Measurements from ENCODE around the gene ARSK. TPM values are rescaled to one million over a fixed set of nuclear protein-coding genes. Genes with fewer than 3 reads are reported as not detected.

The ARSK gene
- total RNA-seq, 4 donors from 2014 or later, result 2.0 to 4.9 (median 3.6) TPM

DNA sequence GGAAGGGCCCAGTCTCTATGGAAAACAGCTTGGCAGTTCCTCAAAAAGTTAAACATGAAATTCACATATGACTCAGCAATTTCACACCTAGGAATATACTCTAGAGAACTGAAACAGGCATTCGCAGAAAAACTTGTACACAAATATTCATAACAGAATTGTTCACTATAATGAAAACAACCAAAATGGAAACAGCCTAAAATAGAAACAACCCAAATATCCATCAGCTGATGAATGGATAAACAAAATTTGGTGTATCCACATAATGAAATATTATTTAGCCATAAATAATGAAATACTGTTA lies 60.2 kb downstream of the ARSK start:
- intact Hi-C loops (cut with DNase I), result no loop called here
- WGBS, 2 donors, result 60 to 82% methylated on average over 1 of the region's 1 CpG
- H3K4me1 ChIP-seq, result peaks cover 7 to 10% (median 9%) of the 10 kb centered on the region in 3 donors
- H3K27me3 ChIP-seq, result peaks cover 0 to 17% (median 0%) of the 10 kb centered on the region in 4 donors
- H3K36me3 ChIP-seq, result no peaks in the 10 kb centered on the region
- no peak overlapping the region for H3K27ac ChIP-seq
- TF ChIP-seq, protein P1, sequence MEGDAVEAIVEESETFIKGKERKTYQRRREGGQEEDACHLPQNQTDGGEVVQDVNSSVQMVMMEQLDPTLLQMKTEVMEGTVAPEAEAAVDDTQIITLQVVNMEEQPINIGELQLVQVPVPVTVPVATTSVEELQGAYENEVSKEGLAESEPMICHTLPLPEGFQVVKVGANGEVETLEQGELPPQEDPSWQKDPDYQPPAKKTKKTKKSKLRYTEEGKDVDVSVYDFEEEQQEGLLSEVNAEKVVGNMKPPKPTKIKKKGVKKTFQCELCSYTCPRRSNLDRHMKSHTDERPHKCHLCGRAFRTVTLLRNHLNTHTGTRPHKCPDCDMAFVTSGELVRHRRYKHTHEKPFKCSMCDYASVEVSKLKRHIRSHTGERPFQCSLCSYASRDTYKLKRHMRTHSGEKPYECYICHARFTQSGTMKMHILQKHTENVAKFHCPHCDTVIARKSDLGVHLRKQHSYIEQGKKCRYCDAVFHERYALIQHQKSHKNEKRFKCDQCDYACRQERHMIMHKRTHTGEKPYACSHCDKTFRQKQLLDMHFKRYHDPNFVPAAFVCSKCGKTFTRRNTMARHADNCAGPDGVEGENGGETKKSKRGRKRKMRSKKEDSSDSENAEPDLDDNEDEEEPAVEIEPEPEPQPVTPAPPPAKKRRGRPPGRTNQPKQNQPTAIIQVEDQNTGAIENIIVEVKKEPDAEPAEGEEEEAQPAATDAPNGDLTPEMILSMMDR (IDR thresholded peaks at IDR 0.05), result no peak
- TF ChIP-seq POLR2A (IDR thresholded peaks at IDR 0.05), result no peak
- H3K9me3 ChIP-seq, result no peaks in the 10 kb centered on the region
- no peak for DNase-seq
- no peak overlapping the region for H3K4me3 ChIP-seq

DNA sequence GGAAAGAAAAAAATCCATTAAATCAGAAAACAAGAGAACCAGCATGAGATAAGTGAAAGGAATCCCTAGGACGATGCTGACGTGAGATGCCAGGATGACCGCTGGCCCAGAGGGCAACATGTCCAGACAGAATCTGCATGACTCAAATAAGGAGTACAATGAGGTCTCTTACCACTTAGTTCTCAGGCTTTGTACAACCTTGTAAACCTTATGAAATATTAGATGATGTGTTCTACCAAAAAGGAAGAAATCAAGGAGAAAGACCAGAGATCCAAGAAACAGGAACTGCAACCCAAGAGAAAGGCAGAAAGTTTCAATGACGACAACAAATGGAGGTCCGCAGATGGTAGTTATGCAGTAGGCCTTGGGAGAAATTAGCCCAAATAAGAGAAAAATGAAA lies 62.2 kb downstream of the ARSK start:
- no peaks in the 10 kb centered on the region for H3K9me3 ChIP-seq
- intact Hi-C loops (cut with DNase I), result no loop called here
- peaks cover 11 to 30% (median 19%) of the 10 kb centered on the region in 3 donors for H3K4me1 ChIP-seq
- H3K4me3 ChIP-seq, result no peak overlapping the region
- H3K27me3 ChIP-seq, result peaks cover 0 to 31% (median 0%) of the 10 kb centered on the region in 4 donors
- no peak overlapping the region for H3K27ac ChIP-seq
- TF ChIP-seq, protein P1 (IDR thresholded peaks at IDR 0.05), result no peak
- TF ChIP-seq POLR2A (IDR thresholded peaks at IDR 0.05), result no peak
- no peak for DNase-seq
- no peaks in the 10 kb centered on the region for H3K36me3 ChIP-seq
- 58 to 68% methylated on average over 5 of the region's 5 CpGs for WGBS, 2 donors

DNA sequence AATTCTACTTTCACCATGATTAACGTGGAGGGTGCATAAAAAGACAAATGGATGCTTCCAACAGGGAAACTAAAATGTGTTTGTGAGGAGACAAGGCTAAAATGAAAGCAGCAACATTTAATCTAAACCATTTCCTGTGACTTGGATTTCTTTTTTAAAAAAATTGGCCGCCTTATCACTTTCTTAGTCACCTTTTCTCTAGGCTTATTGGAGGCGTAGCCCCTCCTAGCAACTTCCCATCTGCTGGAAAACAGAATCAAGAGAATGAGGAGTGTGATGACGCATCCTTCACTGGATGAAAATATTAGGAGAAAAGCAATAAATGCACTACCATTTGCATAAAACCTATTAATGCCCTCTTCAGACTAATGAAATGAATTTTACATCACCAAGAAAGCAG lies 64.2 kb downstream of the ARSK start:
- intact Hi-C loops (cut with DNase I), result no loop called here
- no peak overlapping the region for H3K27ac ChIP-seq
- H3K4me3 ChIP-seq, result peak overlapping the region in 1 of 4 donors; percentile 79
- no peak for DNase-seq
- no peaks in the 10 kb centered on the region for H3K9me3 ChIP-seq
- WGBS, 2 donors, result 71 to 86% methylated on average over 4 of the region's 4 CpGs
- peaks cover 0 to 31% (median 0%) of the 10 kb centered on the region in 4 donors for H3K27me3 ChIP-seq
- H3K4me1 ChIP-seq, result peaks cover 11 to 31% (median 19%) of the 10 kb centered on the region in 3 donors
- no peaks in the 10 kb centered on the region for H3K36me3 ChIP-seq
- TF ChIP-seq, protein P1 (IDR thresholded peaks at IDR 0.05), result no peak
- no peak for TF ChIP-seq POLR2A (IDR thresholded peaks at IDR 0.05)

DNA sequence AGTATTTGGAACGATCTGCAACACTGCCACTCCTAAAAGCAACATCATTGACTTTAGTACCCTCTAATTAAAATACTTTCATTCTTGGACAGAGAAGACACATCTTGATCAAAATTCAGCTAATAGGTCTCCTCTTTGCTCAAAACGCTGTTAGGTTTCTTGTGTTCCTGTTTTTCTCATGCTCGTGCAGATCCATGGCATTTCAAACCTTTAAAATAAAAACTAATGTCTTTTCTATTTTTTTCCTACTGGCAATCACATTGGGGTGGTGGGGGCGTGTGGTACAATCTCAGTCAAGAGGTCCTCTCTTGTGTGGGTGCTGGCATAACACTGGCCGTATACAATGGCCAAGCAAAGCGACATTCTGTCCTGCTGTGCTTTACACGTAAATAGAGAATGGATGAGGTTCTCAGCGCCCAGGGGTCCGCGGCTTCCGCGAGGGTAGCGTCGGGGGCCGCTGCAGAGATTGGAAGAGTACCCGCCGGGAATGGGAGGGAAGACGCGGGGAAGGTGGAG lies 64.7 kb downstream of the ARSK start:
- H3K4me1 ChIP-seq, result peaks cover 11 to 31% (median 19%) of the 10 kb centered on the region in 3 donors
- H3K4me3 ChIP-seq, result peak overlapping the region; percentile 47 to 79 (median 58)
- no peaks in the 10 kb centered on the region for H3K36me3 ChIP-seq
- no peak for DNase-seq
- H3K27me3 ChIP-seq, result peaks cover 0 to 31% (median 0%) of the 10 kb centered on the region in 4 donors
- no peaks in the 10 kb centered on the region for H3K9me3 ChIP-seq
- 15 to 27% methylated on average over 18 to 19 of the region's 19 CpGs for whole genome bisulfite sequencing, 2 donors
- intact Hi-C loops (cut with DNase I), result no loop called here
- TF ChIP-seq, protein P1 (IDR thresholded peaks at IDR 0.05), result no peak
- no peak for TF ChIP-seq POLR2A (IDR thresholded peaks at IDR 0.05)
- no peak overlapping the region for H3K27ac ChIP-seq

DNA sequence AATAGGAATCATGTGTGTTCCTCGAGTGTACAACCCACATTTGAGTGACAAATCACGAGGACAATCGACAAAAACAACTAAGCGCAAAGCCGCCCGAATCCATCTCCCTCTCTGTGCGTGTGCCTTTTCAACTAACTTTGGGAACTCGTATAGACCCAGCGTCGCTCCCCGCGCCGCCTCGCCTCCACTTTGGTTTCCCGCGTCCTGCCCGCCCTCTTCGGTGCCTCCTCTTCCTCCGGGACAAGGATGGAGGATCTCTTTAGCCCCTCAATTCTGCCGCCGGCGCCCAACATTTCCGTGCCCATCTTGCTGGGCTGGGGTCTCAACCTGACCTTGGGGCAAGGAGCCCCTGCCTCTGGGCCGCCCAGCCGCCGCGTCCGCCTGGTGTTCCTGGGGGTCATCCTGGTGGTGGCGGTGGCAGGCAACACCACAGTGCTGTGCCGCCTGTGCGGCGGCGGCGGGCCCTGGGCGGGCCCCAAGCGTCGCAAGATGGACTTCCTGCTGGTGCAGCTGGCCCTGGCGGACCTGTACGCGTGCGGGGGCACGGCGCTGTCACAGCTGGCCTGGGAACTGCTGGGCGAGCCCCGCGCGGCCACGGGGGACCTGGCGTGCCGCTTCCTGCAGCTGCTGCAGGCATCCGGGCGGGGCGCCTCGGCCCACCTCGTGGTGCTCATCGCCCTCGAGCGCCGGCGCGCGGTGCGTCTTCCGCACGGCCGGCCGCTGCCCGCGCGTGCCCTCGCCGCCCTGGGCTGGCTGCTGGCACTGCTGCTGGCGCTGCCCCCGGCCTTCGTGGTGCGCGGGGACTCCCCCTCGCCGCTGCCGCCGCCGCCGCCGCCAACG lies 65.3 kb downstream of the ARSK start, which contains the start of gene GPR150:
Gene GPR150 (plus strand): TSS at position 58 of the 840 bp plus-strand sequence. CDS start 189 bp downstream, at position 247.
- Histone ChIP-seq H3K4me1 (peaks cover 11 to 31% (median 19%) of the 10 kb centered on the region in 3 donors), H3K36me3 (no peaks in the 10 kb centered on the region), H3K4me3 (peak within 1 kb of the TSS; percentile 47 to 79 (median 58)), H3K27me3 (peaks cover 0 to 31% (median 0%) of the 10 kb centered on the region in 4 donors), H3K9me3 (no peaks in the 10 kb centered on the region), H3K27ac (peak within 1 kb of the TSS; percentile 16 to 46 (median 42))
- peak; percentile 6 for DNase-seq
- TF ChIP-seq, protein P1 (IDR thresholded peaks at IDR 0.05), result peak in 1 of 6 experiments; percentile 14
- TF ChIP-seq POLR2A (IDR thresholded peaks at IDR 0.05), result no peak
- intact Hi-C loops (cut with DNase I), result no loop called here
- 0 to 5% methylated on average over 17 to 21 of the region's 85 CpGs for WGBS, 2 donors
